ENCODE data around the gene NSF.

- no peak for TF ChIP-seq CTCF (IDR thresholded peaks at IDR 0.05)
- TF ChIP-seq POLR2A (IDR thresholded peaks at IDR 0.05), result no peak
Measured at GRCh38 chr17:46773221-46773605, 182.7 kb downstream of the NSF start.

Data from uterus (tissue), 2 donors.